Esophagus squamous epithelium (tissue), 5 donors: Measurements from ENCODE around the gene SELENOM. TPM values are rescaled to one million over a fixed set of nuclear protein-coding genes. Genes with fewer than 3 reads are reported as not detected.
A peak's percentile ranks its signal among the peaks of the same experiment; 100 is the strongest.

Experiments
- DNase-seq: peaks from one replicate; lab custom pipeline; 2025; lab: John Stamatoyannopoulos, UW
- H3K27ac ChIP-seq, 4 donors: fragments of 200-600 bp; sonication (generic); one replicate each; pipeline ENCODE4 v1.5.1; 2016 to 2019; ENCODE audit warnings: mild to moderate bottlenecking in 1 of 4
- H3K27me3 ChIP-seq, 4 donors: fragments of 200-600 bp; sonication (generic); 1 replicate in 3 of 4; 2 replicates in 1 of 4; pipeline versions ENCODE4 v1.5.1 to v1.6.0; 2017 to 2021; ENCODE audit warnings: antibody characterized with exemption in 1 of 4
- H3K36me3 ChIP-seq, 3 donors: fragments of 200-600 bp; sonication (generic); one replicate each; pipeline ENCODE4 v1.5.1; 2016 to 2019
- H3K4me1 ChIP-seq, 3 donors: fragments of 200-600 bp; sonication (generic); one replicate each; pipeline ENCODE4 v1.5.1; 2017 to 2019
- H3K4me3 ChIP-seq, 4 donors: fragments of 200-600 bp; sonication (generic); 1 replicate in 3 of 4; 2 replicates in 1 of 4; pipeline ENCODE4 v1.5.1; 2016 to 2019; ENCODE audit warnings: mild to moderate bottlenecking in 2 of 4, moderate library complexity in 1 of 4
- H3K9me3 ChIP-seq, 3 donors: fragments of 200-600 bp; sonication (generic); one replicate each; pipeline ENCODE4 v1.5.1; 2016 to 2019
- POLR2A ChIP-seq, 4 donors: fragments of 450-650 bp; IDR thresholded peaks; one replicate each; pipeline ENCODE4 v1.6.1; 2017; ENCODE audit warnings: antibody characterized with exemption in 4 of 4, mild to moderate bottlenecking in 4 of 4, moderate library complexity in 3 of 4
- WGBS, 2 donors: methylation state at CpG; one replicate each; pipeline ENCODE4 v1.1.5; 2018; 5-methylcytosine and 5-hydroxymethylcytosine counted together
- intact Hi-C: fragments of 100-400 bp; cut with DNase I; formaldehyde crosslinking; loops from one replicate; pipeline ENCODE4 v1.15.0; 2022
- total RNA-seq, 4 donors: library from RNA; depleted of rRNA; stranded (reverse); fragments of >200 nt; gene quantifications; one replicate each; pipeline ENCODE4 v1.1.0, GENCODE V29; 2016
- TF ChIP-seq, protein P1 (sequence below), 6 experiments: fragments of 450-650 bp in 4 of 6; fragments of 200-600 bp in 2 of 6; sonication (generic) in 2 of 6; IDR thresholded peaks; one replicate each; pipeline ENCODE4 v1.5.1; 2016 to 2019; ENCODE audit warnings: antibody characterized with exemption in 6 of 6, mild to moderate bottlenecking in 4 of 6, moderate library complexity in 4 of 6
- donor health status: DM: yes; HTN: yes; CAD: no.

SELENOM gene
- total RNA-seq, 4 donors from 2014 or later, result 13.3 to 291 (median 67.6) TPM

- Histone ChIP-seq H3K9me3 (no peaks in the 10 kb centered on the region), H3K4me1 (peaks cover 23 to 52% (median 23%) of the 10 kb centered on the region in 3 donors), H3K36me3 (no peaks in the 10 kb centered on the region), H3K27ac (peak overlapping the region in 3 of 4 donors; percentile 70 to 74 (median 73)), H3K4me3 (no peak overlapping the region), H3K27me3 (peaks cover 0 to 14% (median 0%) of the 10 kb centered on the region in 4 donors)
- 50 to 90% methylated on average over 1 to 2 of the region's 3 CpGs for WGBS, 2 donors
- intact Hi-C loops, result no loop called here
- TF ChIP-seq POLR2A (IDR thresholded peaks at IDR 0.05), result no peak
- TF ChIP-seq, protein P1, sequence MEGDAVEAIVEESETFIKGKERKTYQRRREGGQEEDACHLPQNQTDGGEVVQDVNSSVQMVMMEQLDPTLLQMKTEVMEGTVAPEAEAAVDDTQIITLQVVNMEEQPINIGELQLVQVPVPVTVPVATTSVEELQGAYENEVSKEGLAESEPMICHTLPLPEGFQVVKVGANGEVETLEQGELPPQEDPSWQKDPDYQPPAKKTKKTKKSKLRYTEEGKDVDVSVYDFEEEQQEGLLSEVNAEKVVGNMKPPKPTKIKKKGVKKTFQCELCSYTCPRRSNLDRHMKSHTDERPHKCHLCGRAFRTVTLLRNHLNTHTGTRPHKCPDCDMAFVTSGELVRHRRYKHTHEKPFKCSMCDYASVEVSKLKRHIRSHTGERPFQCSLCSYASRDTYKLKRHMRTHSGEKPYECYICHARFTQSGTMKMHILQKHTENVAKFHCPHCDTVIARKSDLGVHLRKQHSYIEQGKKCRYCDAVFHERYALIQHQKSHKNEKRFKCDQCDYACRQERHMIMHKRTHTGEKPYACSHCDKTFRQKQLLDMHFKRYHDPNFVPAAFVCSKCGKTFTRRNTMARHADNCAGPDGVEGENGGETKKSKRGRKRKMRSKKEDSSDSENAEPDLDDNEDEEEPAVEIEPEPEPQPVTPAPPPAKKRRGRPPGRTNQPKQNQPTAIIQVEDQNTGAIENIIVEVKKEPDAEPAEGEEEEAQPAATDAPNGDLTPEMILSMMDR (IDR thresholded peaks at IDR 0.05), result no peak
- no peak for DNase-seq
Observed at GRCh38 chr22:31143038-31143437, 35.7 kb upstream of the SELENOM start.

GRCh38 chr22:31142285-31142684 lies 34.9 kb upstream of the SELENOM start:
- intact Hi-C loops, result no loop called here
- Histone ChIP-seq H3K9me3 (no peaks in the 10 kb centered on the region), H3K4me3 (no peak overlapping the region), H3K36me3 (peaks cover 0 to 1% (median 0%) of the 10 kb centered on the region in 3 donors), H3K4me1 (peaks cover 23 to 52% (median 23%) of the 10 kb centered on the region in 3 donors), H3K27ac (peak overlapping the region; percentile 23 to 74 (median 72)), H3K27me3 (peaks cover 0 to 14% (median 0%) of the 10 kb centered on the region in 4 donors)
- no peak for DNase-seq
- 20 to 50% methylated on average over 1 to 2 of the region's 4 CpGs for WGBS, 2 donors
- peak in 1 of 4 donors; percentile 33 for TF ChIP-seq POLR2A (IDR thresholded peaks at IDR 0.05)
- TF ChIP-seq, protein P1 (IDR thresholded peaks at IDR 0.05), result no peak

DNA sequence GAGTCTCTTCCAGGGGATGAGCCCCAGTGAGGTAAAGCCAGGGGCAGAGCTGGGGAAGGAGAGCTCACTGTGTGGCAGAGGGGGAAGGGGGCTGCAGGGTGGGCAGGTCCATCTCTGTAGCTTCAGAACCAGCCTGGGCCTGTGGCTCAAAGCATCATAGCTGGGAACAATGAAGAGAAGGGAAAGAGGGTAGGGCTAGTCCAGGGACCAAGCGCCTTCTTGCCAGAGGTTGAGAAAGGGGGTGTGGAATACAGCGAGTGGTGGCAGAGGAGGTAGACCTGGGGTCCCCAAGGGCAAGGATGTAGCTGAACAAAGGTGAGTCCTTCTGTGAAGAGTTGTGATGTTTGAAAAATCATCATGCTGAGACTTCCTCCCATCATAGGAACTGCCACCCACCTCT lies 34.2 kb upstream of the SELENOM start:
- WGBS, 2 donors, result 70 to 100% methylated on average over 1 to 2 of the region's 2 CpGs
- H3K36me3 ChIP-seq, result peaks cover 0 to 8% (median 0%) of the 10 kb centered on the region in 3 donors
- no peaks in the 10 kb centered on the region for H3K9me3 ChIP-seq
- TF ChIP-seq, protein P1 (IDR thresholded peaks at IDR 0.05), result no peak
- TF ChIP-seq POLR2A (IDR thresholded peaks at IDR 0.05), result no peak
- H3K27me3 ChIP-seq, result peaks cover 0 to 14% (median 0%) of the 10 kb centered on the region in 4 donors
- DNase-seq, result no peak
- intact Hi-C loops, result no loop called here
- H3K4me3 ChIP-seq, result no peak overlapping the region
- H3K27ac ChIP-seq, result peak overlapping the region in 3 of 4 donors; percentile 70 to 74 (median 73)
- H3K4me1 ChIP-seq, result peaks cover 23 to 52% (median 23%) of the 10 kb centered on the region in 3 donors

DNA sequence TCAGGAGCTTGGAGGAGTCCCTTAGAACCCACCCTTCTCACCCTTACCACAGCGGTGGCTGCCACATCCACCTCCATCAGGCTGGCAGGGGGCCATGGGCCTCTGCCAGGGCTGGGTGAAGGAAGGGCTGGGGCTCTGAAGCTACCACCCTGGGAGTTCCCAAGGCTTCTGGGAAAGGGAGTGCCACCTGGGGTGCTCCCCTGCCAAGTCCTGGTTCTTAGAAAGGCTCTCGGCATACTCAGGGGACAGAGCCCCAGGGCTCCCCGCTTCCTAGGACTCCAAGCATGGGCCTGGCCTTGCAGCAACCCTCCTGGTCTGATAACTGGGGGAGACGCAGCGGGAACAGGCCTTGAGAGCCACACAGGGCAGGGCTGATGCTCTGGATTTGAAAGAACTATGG lies 33.4 kb upstream of the SELENOM start:
- H3K27ac ChIP-seq, result peak overlapping the region; percentile 10 to 74 (median 48)
- H3K4me3 ChIP-seq, result no peak overlapping the region
- H3K36me3 ChIP-seq, result peaks cover 0 to 11% (median 0%) of the 10 kb centered on the region in 3 donors
- peaks cover 0 to 14% (median 0%) of the 10 kb centered on the region in 4 donors for H3K27me3 ChIP-seq
- H3K4me1 ChIP-seq, result peaks cover 23 to 52% (median 23%) of the 10 kb centered on the region in 3 donors
- H3K9me3 ChIP-seq, result no peaks in the 10 kb centered on the region
- no peak for TF ChIP-seq POLR2A (IDR thresholded peaks at IDR 0.05)
- TF ChIP-seq, protein P1 (IDR thresholded peaks at IDR 0.05), result no peak
- 0% methylated on average over 1 of the region's 5 CpGs; no CpG with 5 or more reads in 1 of the 2 donors for WGBS, 2 donors
- no peak for DNase-seq
- intact Hi-C loops, result no loop called here

DNA sequence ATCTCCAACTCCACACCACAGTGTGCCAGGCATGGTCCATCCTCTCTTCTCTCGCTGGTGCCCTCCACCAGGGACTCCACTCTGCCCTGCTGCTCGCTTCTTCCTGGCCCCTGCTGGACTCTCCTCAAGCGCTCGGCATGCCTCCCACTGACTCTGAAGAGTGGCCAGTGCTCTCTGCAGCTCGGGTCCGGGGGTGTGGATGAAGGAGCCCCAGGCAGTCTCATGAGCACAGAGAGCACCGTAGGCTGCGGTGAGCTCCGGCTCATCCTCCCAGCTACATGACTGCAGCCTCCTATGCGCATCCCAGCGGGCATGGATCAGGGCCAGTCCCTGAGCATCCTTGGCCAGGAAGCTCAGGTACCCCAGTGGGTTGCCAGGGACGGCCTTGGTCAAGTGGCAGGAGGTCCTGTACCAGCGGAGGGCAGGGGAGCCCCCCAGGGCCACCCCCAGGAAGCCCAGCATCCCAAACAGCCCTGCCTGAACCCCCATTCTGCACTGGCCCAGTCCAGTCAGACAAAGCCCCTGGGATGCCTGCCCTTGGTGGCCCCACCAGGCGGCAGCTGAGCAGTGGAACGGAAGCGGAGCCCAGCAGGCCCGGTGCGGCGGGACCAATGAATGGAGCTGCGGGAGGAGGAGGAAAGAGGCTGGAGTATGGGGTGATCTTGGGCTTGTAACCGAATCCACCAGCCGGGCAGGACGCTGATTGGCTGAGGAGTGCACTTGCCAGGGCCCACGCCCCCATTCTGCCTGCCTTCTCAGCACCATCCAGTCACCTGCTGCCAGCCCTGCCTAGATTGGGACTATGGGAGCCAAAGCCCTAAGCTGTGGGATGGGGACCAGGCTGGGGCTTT lies 32.7 kb upstream of the SELENOM start, which contains the start of gene PLA2G3:
Gene PLA2G3, minus strand, starts transcription at position 643 of the 851 bp plus-strand sequence. Its CDS starts 154 bp downstream, at position 489.
- WGBS, 2 donors, result 53 to 72% methylated on average over 2 to 3 of the region's 24 CpGs
- intact Hi-C loops, result no loop called here
- peak within 1 kb of the TSS in 2 of 4 donors; percentile 7 to 31 for H3K4me3 ChIP-seq
- peaks cover 0 to 14% (median 0%) of the 10 kb centered on the region in 4 donors for H3K27me3 ChIP-seq
- peak within 1 kb of the TSS; percentile 10 to 74 (median 52) for H3K27ac ChIP-seq
- DNase-seq, result no peak
- no peaks in the 10 kb centered on the region for H3K9me3 ChIP-seq
- peaks cover 0 to 11% (median 0%) of the 10 kb centered on the region in 3 donors for H3K36me3 ChIP-seq
- TF ChIP-seq, protein P1 (IDR thresholded peaks at IDR 0.05), result peak in 2 of 6 experiments; percentile 34 to 37
- peak in 1 of 4 donors; percentile 28 for TF ChIP-seq POLR2A (IDR thresholded peaks at IDR 0.05)
- peaks cover 23 to 52% (median 23%) of the 10 kb centered on the region in 3 donors for H3K4me1 ChIP-seq
